Right hindlimb (tissue), 1 donor: ENCODE data around the gene COLQ.
"Not testable (repeated sequence)": the region's sequence is repeated elsewhere in the genome, so short reads cannot be mapped to it uniquely, and the experiment has no call there.

Experiments
- DNase-seq: peaks from one replicate; pipeline ENCODE4 v3.0.0-alpha.2; 2018

Gene COLQ

DNA sequence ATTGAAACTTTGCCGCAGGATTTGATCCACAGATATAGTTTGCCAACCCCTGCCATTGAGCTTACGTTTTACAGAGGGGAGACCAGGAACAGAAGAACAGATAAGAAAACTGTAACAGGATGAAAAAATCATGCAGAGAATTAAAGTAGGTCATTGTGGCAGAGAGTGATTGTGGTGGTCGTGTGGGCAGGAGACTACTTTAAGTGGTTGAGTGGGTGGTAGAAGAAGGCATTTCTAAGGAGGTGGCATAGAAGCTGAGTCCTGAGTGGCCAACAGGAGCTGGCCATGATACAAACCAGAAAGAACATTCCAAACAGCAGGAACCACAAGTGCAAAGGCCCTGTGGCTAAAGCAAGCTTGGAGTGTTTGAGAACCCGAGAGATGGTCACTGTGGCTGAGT lies 34.5 kb downstream of the COLQ start:
- DNase-seq: no peak

- DNase-seq: no peak
Measured at GRCh38 chr3:15486020-15486419, 35.5 kb downstream of the COLQ start.

DNA sequence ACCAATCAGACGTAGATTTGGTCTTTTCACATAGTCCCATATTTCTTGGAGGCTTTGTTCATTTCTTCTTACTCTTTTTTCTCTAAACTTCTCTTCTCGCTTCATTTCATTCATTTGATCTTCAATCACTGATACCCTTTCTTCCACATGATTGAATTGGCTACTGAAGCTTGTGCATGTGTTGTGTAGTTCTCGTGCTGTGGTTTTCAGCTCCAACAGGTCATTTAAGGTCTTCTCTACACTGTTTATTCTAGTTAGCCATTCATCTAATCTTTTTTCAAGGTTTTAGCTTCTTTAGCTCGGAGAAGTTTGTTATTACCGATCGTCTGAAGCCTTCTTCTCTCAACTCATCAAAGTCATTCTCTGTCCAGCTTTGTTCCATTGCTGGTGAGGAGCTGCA lies 37.0 kb downstream of the COLQ start:
- DNase-seq: not testable (repeated sequence)

- no peak for DNase-seq
Measured at GRCh38 chr3:15479400-15480224, 41.9 kb downstream of the COLQ start.

- no peak for DNase-seq
Measured at GRCh38 chr3:15478640-15478979, 42.9 kb downstream of the COLQ start.

GRCh38 chr3:15477951-15478639 lies 43.4 kb downstream of the COLQ start:
- no peak for DNase-seq

GRCh38 chr3:15476378-15476777 lies 45.1 kb downstream of the COLQ start:
- DNase-seq: no peak

DNA sequence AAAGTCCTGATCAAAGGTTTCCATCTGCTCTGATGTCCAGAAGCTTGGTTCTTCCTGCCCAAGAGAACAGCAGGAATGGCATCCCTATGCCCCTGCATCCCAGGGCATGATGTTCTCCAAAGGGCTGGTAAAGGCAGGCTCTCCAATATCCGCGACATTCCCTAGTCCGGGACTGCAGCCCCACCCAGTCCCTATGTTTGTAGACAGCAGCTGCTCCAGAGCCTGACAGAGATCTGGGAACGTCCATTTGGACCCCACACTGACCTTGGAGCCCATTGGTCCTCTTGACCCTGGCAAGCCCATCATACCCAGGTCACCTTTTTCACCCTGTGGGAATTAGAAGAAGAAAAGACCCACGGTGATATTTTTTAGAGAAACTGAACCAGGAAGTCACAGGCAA lies 46.3 kb downstream of the COLQ start:
- DNase-seq: no peak

- no peak for DNase-seq
Measured at GRCh38 chr3:15471861-15472260, 49.6 kb downstream of the COLQ start.

DNA sequence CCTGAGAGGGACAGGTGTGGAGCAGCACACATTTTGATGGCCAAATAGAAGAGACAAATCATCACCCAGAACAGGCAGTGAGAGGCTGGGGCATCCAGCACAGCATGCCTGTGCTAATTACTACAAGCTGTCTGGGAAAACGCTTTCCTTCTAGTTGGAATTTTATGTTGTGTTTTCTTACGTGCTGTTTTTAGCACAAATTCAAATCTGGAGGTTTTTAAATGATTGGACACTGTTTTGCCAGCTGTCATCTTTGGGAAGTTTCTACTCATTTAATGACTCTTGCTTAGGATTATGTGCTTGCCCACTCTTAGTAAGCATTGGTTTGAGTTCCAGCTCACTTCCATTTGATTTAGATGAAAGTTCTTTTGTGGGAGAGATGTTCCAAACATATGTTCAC lies 50.7 kb downstream of the COLQ start:
- no peak for DNase-seq

GRCh38 chr3:15470261-15470660 lies 51.2 kb downstream of the COLQ start:
- no peak for DNase-seq

GRCh38 chr3:15467227-15468181 lies 54.0 kb downstream of the COLQ start:
- no peak for DNase-seq

DNA sequence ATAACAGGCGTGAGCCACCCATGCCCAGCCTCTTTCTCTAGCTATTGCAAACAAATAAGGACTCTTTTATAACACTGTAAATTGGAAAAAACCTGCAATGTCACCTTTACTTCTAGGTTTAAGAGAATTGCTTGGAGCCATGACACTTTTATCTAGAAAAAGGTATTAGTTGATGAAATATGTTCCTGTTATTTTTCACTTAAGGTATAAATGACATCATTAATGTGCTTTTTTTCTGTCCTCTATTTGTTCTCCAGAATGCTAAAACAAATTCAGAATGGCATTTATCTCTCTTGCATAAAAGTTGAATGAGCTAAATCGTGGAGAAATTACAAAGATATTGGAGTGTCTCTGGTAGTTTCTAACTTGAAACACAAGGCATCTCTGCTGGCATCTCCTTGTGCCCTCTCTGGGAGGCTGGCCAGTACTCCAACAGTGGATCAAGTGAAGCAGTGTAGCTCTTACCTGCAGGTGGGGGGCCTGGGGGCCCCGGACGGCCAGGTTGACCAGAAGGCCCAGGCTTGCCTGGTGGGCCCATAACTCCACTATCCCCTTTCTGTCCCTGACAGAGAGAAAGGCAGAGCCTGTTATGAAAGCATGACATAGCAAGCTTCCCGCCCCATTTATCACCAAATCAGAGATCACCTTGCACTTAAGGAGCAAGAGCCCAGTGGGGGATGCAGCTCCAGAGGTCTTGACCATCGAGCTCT lies 55.5 kb downstream of the COLQ start:
- DNase-seq: no peak

DNA sequence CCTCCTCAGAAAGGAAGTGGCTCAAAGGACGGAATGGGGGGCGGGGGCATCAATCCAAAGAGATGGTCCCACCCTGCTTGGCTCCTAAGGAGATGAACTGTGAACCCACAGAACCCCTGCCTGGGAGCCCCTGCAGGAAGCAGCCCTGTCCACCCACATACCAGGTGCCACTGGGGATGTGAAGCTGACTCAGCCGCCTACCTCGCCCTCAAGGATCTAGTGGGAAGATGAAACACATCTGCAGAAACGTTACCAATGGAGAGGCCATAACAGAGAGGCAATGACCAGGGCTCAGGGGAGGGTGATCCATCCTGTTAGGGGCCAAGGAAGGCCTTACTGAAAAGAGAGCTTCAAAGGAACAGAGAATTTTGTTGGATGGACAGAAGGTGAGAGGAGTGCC lies 59.1 kb downstream of the COLQ start:
- no peak for DNase-seq

DNA sequence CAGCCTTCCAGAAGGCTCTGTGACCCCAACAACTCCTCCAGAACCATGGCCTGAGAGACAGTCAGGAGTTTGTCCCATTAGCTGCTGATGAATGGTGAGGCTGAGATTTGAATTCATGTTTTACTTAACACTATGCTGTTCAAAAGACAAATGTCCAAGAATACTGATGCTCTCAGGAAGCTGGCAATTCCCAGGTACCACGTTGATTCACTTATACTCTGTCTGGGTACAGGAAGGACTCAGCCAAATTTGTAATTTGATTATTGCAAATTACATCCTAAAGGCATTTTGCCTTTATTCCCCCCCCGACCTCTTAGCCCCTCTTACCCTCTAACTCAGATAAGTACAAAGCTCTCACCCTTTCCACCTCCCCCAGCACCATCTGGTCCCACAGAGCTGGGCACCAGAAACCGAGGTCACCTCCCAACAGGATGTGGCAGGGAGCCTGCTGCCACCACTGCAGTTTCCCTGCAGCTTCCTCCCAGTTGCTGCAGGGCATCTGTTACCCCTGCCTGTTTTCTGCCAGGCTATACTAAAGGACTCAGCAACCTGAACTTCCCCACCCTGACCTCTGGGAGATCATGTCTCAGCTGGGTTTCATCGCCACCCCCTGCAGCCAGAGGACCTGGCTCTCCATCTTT lies 60.5 kb downstream of the COLQ start:
- DNase-seq: no peak

- no peak for DNase-seq
Measured at GRCh38 chr3:15458212-15458780, 63.2 kb downstream of the COLQ start.

- DNase-seq: not testable (repeated sequence)
Measured at GRCh38 chr3:15456915-15457314, 64.6 kb downstream of the COLQ start.

DNA sequence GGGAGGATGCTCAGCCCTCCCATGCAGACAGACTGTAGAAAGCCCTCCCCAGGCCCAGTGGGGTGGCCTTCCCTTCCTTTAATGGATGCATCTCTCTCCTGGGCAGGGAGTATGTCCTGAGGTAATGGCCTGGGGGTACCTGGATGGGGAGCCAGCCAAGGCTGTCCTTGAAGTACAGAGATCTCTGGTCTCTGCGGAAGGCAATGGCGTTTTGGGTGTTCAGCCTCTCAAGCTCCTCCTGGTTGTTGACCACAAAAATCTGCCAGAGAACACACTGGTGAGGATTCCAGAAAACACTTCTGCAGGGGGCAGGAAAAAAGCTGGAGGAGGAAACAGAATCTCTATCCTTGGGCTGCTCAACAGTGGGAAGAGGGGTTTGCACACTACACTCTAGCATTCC lies 65.2 kb downstream of the COLQ start:
- DNase-seq: no peak

- DNase-seq: no peak
Measured at GRCh38 chr3:15455756-15456155, 65.8 kb downstream of the COLQ start.

DNA sequence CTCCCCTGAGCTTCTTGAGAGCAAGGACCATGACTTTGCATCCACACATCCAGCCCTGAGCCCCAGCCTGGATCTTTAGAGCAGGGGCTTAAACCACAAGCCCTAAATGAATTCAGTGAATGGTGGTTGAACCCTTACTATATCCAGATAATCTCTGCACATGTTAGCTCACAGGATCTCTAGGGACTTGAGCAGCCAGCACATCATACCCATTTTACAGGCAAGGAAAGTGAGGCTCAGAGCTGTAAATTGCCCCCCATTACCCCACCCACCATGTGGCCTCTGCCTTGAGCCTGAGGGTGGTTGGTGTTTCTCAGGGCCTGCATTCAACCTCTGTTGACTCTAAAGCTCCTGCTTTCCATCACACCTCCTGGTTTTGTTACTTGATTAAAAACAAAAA lies 66.5 kb downstream of the COLQ start:
- DNase-seq: no peak

- no peak for DNase-seq
Measured at GRCh38 chr3:15453991-15454625, 67.4 kb downstream of the COLQ start.
